HepG2 (cell line): Measurements from ENCODE around the gene PRKCE. TPM values are rescaled to one million over a fixed set of nuclear protein-coding genes. Genes with fewer than 3 reads are reported as not detected.
A peak's percentile ranks its signal among the peaks of the same experiment; 100 is the strongest.

Source experiments
- ADNP ChIP-seq: sonication (generic); formaldehyde crosslinking; IDR thresholded peaks from 2 replicates; pipeline ENCODE4 v1.4.0; 2020; ENCODE audit warnings: missing genetic modification reagents
- CBX2 ChIP-seq, 2 experiments: fragments of 200-600 bp in 1 of 2; sonication (generic); formaldehyde crosslinking in 1 of 2; IDR thresholded peaks; 2 replicates each; pipeline versions ENCODE4 v1.7.0 to v1.8.1; 2018 to 2022; ENCODE audit warnings: low read depth in 2 of 2, low read length in 1 of 2, mild to moderate bottlenecking in 1 of 2, missing genetic modification reagents in 1 of 2
- CCDC6 ChIP-seq: sonication (generic); formaldehyde crosslinking; IDR thresholded peaks from 2 replicates; pipeline ENCODE4 v1.8.1; 2022; ENCODE audit warnings: mild to moderate bottlenecking, missing genetic modification reagents, moderate library complexity
- CEBPG ChIP-seq: IDR thresholded peaks from 2 replicates; pipeline ENCODE4 v1.6.1; 2016
- CENPT ChIP-seq: sonication (generic); formaldehyde crosslinking; IDR thresholded peaks from 2 replicates; pipeline ENCODE4 v1.8.0; 2022; ENCODE audit warnings: low read depth, mild to moderate bottlenecking, moderate library complexity, missing genetic modification reagents
- CREM ChIP-seq, 2 experiments: sonication (generic) in 1 of 2; formaldehyde crosslinking in 1 of 2; IDR thresholded peaks; 2 replicates each; pipeline versions ENCODE4 v1.4.0 to v1.6.1; 2016 to 2020; ENCODE audit warnings: antibody characterized with exemption in 1 of 2, mild to moderate bottlenecking in 1 of 2, missing genetic modification reagents in 1 of 2
- ELF3 ChIP-seq: IDR thresholded peaks from 2 replicates; pipeline ENCODE4 v1.6.1; 2016; ENCODE audit warnings: missing genetic modification reagents, missing compliant biosample characterization
- FOXC1 ChIP-seq: sonication (generic); formaldehyde crosslinking; IDR thresholded peaks from 2 replicates; pipeline ENCODE4 v1.8.0; 2022; ENCODE audit warnings: mild to moderate bottlenecking, missing genetic modification reagents, borderline replicate concordance
- FOXP1 ChIP-seq, 2 experiments: fragments of 450-650 bp in 1 of 2; IDR thresholded peaks; 2 replicates each; pipeline ENCODE4 v1.6.1; 2017 to 2018; ENCODE audit warnings: antibody characterized with exemption in 1 of 2
- GATAD1 ChIP-seq: IDR thresholded peaks from 2 replicates; pipeline ENCODE4 v1.6.1; 2016; ENCODE audit warnings: missing genetic modification reagents, missing compliant biosample characterization
- GATAD2A ChIP-seq: IDR thresholded peaks from 2 replicates; pipeline ENCODE4 v1.6.1; 2016
- GPN1 ChIP-seq: sonication (generic); formaldehyde crosslinking; IDR thresholded peaks from 2 replicates; pipeline ENCODE4 v1.5.1; 2020; ENCODE audit warnings: missing genetic modification reagents, borderline replicate concordance
- HOXA7 ChIP-seq: sonication (generic); formaldehyde crosslinking; IDR thresholded peaks from 2 replicates; pipeline ENCODE4 v1.8.1; 2022; ENCODE audit warnings: mild to moderate bottlenecking, missing genetic modification reagents, moderate library complexity
- ISX ChIP-seq: sonication (generic); formaldehyde crosslinking; conservative IDR thresholded peaks from 2 replicates; pipeline ENCODE4 v1.5.0; 2020; ENCODE audit warnings: missing genetic modification reagents
- KDM6A ChIP-seq: IDR thresholded peaks from 2 replicates; pipeline ENCODE4 v1.6.1; 2016; ENCODE audit warnings: low read depth
- MBD4 ChIP-seq: IDR thresholded peaks from 2 replicates; pipeline ENCODE4 v1.6.1; 2012; ENCODE audit warnings: low read length, inconsistent platforms, borderline replicate concordance
- RCOR2 ChIP-seq: IDR thresholded peaks from 2 replicates; pipeline ENCODE4 v1.6.1; 2016; ENCODE audit warnings: missing biosample characterization, missing genetic modification reagents
- RERE ChIP-seq: IDR thresholded peaks from 2 replicates; pipeline ENCODE4 v1.6.1; 2016; ENCODE audit warnings: low read depth, missing genetic modification reagents, missing compliant biosample characterization
- RFX5 ChIP-seq: IDR thresholded peaks from 2 replicates; pipeline ENCODE4 v1.6.1; 2011; ENCODE audit warnings: low read depth, low read length, improper control_type of control experiment
- TMF1 ChIP-seq: sonication (generic); formaldehyde crosslinking; IDR thresholded peaks from 2 replicates; pipeline ENCODE4 v1.8.1; 2022; ENCODE audit warnings: low read depth, missing genetic modification reagents
- TOPORS ChIP-seq: sonication (generic); formaldehyde crosslinking; IDR thresholded peaks from 2 replicates; pipeline ENCODE4 v1.8.0; 2023; ENCODE audit warnings: mild to moderate bottlenecking, missing genetic modification reagents
- ZFP62 ChIP-seq: sonication (generic); formaldehyde crosslinking; IDR thresholded peaks from 2 replicates; pipeline ENCODE4 v1.4.0; 2020; ENCODE audit warnings: missing genetic modification reagents
- ZGPAT ChIP-seq: IDR thresholded peaks from 2 replicates; pipeline ENCODE4 v1.6.1; 2016; ENCODE audit warnings: mild to moderate bottlenecking
- ZNF124 ChIP-seq: sonication (generic); formaldehyde crosslinking; IDR thresholded peaks from 2 replicates; pipeline ENCODE4 v1.4.0; 2020; ENCODE audit warnings: missing genetic modification reagents
- ZNF30 ChIP-seq: sonication (generic); formaldehyde crosslinking; IDR thresholded peaks from 2 replicates; pipeline ENCODE4 v1.5.0; 2020; ENCODE audit warnings: mild to moderate bottlenecking, missing genetic modification reagents
- ZNF446 ChIP-seq: sonication (generic); formaldehyde crosslinking; IDR thresholded peaks from 2 replicates; pipeline ENCODE4 v1.5.0; 2020; ENCODE audit warnings: mild to moderate bottlenecking, missing genetic modification reagents
- polyA plus RNA-seq, 8 experiments: library from polyadenylated mRNA; depleted of rRNA in 3 of 8; stranded (reverse) in 7 of 8; unstranded in 1 of 8; fragments of >200 nt; fragmentation: Illumina TruSeq in 4 of 8; extraction: Trizol in 4 of 8; gene quantifications; 2 replicates each; pipeline versions ENCODE4 v1.2.1 to v1.2.3, GENCODE V29; 2011 to 2016; ENCODE audit warnings: low read depth in 4 of 8, missing spikeins in 1 of 8, mixed read lengths in 1 of 8; ENCODE audit not compliant: insufficient read depth in 1 of 8
- total RNA-seq, 5 experiments: library from RNA; depleted of rRNA; stranded (reverse); fragments of >200 nt; fragmentation: Illumina TruSeq; extraction: Trizol; gene quantifications; 2 replicates each; pipeline ENCODE4 v1.2.3, GENCODE V29; 2016; ENCODE audit warnings: low read depth in 1 of 5

The PRKCE gene
- total and polyA plus RNA-seq, 2 of the 13 experiments (the other 11 are each of a cell fraction or from before 2014, with no cell fraction given): 1.0 to 3.9 TPM

- TF ChIP-seq CENPT (CRISPR knock-in tag): no peak
- 0 out of 2 replicates have a peak, but pooled peaks have one; percentile 18 for TF ChIP-seq GATAD1 (CRISPR knock-in tag)
- no peak for TF ChIP-seq RFX5
- TF ChIP-seq HOXA7 (CRISPR knock-in tag): no peak
- no peak for TF ChIP-seq RERE (CRISPR knock-in tag)
- TF ChIP-seq RCOR2 (CRISPR knock-in tag): peak; percentile 48; the same call in 1 of the 2 replicates
- no peak for TF ChIP-seq ZFP62 (CRISPR knock-in tag)
- TF ChIP-seq TMF1 (CRISPR knock-in tag): no peak
- TF ChIP-seq GATAD2A (CRISPR knock-in tag): peak; percentile 72
- TF ChIP-seq CEBPG (CRISPR knock-in tag): no peak
- TF ChIP-seq ZNF124: no peak
- TF ChIP-seq FOXC1: no peak
- TF ChIP-seq TOPORS (CRISPR knock-in tag): no peak
- no peak for TF ChIP-seq MBD4
- 0 out of 2 replicates have a peak, but pooled peaks have one; percentile 29 for TF ChIP-seq CREM (IDR thresholded peaks at IDR 0.05)
- no peak for TF ChIP-seq CREM (CRISPR knock-in tag; IDR thresholded peaks at IDR 0.05)
- peak; percentile 99 for TF ChIP-seq ELF3 (CRISPR knock-in tag)
- TF ChIP-seq FOXP1 (IDR thresholded peaks at IDR 0.05): no peak
- peak; percentile 50; the same call in 1 of the 2 replicates for TF ChIP-seq FOXP1 (CRISPR knock-in tag; IDR thresholded peaks at IDR 0.05)
- TF ChIP-seq ISX (CRISPR knock-in tag): no peak
- no peak for TF ChIP-seq CBX2 (IDR thresholded peaks at IDR 0.05; ENCODE audit: low read depth, low read length)
- no peak for TF ChIP-seq CBX2 (CRISPR knock-in tag; IDR thresholded peaks at IDR 0.05; ENCODE audit: low read depth)
- TF ChIP-seq KDM6A (CRISPR knock-in tag): 0 out of 2 replicates have a peak, but pooled peaks have one; percentile 37
- TF ChIP-seq ZNF446 (CRISPR knock-in tag): no peak
- TF ChIP-seq ZGPAT (CRISPR knock-in tag): peak; percentile 45; the same call in 1 of the 2 replicates
- TF ChIP-seq ADNP (CRISPR knock-in tag): no peak
- TF ChIP-seq CCDC6 (CRISPR knock-in tag): no peak
- no peak for TF ChIP-seq ZNF30
- TF ChIP-seq GPN1: no peak
These were observed 308.8 kb downstream of the PRKCE start (continued) for GRCh38 chr2:45960057-45960863.
